Measurements from ENCODE around the gene NOVA1.
"Not testable (repeated sequence)": the region's sequence is repeated elsewhere in the genome, so short reads cannot be mapped to it uniquely, and the experiment has no call there.

The NOVA1 gene, protein sequence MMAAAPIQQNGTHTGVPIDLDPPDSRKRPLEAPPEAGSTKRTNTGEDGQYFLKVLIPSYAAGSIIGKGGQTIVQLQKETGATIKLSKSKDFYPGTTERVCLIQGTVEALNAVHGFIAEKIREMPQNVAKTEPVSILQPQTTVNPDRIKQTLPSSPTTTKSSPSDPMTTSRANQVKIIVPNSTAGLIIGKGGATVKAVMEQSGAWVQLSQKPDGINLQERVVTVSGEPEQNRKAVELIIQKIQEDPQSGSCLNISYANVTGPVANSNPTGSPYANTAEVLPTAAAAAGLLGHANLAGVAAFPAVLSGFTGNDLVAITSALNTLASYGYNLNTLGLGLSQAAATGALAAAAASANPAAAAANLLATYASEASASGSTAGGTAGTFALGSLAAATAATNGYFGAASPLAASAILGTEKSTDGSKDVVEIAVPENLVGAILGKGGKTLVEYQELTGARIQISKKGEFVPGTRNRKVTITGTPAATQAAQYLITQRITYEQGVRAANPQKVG

DNA sequence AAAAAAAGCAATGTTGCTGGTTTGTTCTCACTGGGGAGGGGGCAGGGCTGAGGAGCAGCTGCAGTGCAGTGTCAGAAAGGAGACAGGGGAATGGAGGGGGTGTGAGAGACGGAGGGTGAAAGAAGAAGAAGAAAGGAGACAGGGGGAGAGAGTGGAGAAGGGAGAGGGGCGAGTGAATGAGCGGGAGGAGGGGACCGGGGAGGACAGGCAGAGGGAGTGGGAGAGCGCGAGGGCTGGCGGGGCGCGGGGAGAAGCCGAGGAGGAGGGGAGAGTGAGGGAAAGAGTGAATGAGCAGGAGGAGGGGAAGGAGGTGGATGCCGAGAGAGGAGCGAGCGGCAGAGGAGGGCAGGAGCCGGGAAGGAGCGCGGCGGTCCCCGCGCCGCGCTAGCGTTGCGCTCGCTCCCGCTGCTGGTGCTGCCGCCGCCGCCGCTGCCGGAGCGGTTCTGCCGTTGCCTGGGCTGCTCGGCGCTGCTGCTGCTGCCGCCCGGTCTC, at the start of gene NOVA1:
TSS of gene NOVA1 (minus strand) at position 445 of the 492 bp plus-strand sequence. CDS start 597 bp downstream, outside the sequence.
- Mint-ChIP-seq H3K4me1 (peaks cover 5 to 6% of the 10 kb centered on the region in 2 donors), H3K9me3 (peaks cover 0 to 1% of the 10 kb centered on the region in 2 donors), H3K27me3 (peaks cover 48 to 52% of the 10 kb centered on the region in 2 donors), H3K4me3 (peak within 1 kb of the TSS; percentile 70 to 72), H3K36me3 (no peaks in the 10 kb centered on the region), H3K27ac (no peak within 1 kb of the TSS)
- DNase-seq (no peak), ATAC-seq (replicated peaks) (peak; percentile 25 to 39)

DNA sequence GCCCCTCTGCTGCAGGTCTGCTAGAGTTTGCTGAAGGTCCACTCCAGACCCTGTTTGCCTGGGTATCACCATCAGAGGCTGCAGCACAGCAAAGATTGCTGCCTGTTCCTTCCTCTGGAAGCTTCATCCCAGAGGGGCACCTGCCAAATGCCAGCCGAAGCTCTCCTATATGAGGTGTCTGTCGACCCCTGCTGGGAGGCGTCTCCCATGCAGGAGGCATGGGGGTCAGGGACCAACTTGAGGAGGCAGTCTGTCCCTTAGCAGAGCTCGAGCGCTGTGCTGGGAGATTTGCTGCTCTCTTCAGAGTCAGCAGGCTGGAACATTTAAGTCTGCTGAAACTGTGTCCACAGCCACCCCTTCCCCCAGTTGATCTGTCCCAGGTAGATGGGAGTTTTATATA, 47.2 kb upstream of the NOVA1 start:
- DNase-seq; H3K4me1 Mint-ChIP-seq; H3K27ac Mint-ChIP-seq; H3K27me3 Mint-ChIP-seq; H3K4me3 Mint-ChIP-seq; H3K36me3 Mint-ChIP-seq; ATAC-seq (replicated peaks): not testable (repeated sequence)
- H3K9me3 Mint-ChIP-seq: peaks cover 17 to 24% of the 10 kb centered on the region in 2 donors

DNA sequence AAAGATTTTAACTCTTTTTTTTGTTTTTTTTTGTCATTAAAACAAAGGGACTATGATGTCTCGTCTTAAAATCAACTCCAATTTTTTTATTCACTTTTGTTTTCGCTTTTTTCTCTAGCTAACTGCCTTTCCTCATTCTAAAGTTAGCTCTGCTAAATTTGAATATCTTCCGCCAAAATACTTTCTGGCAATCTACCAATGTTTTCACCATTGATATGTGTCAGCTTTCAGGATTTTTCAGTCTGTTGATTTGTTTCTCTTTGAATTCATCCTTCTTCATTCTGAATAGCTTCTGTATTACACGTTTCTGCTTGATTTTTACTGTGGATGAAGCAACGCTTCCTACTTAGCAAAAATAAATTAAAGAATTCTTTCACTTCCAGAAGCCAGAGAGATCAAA, 38.7 kb upstream of the NOVA1 start:
- ATAC-seq (replicated peaks): no peak
- no peak overlapping the region for H3K27ac Mint-ChIP-seq
- DNase-seq: no peak
- H3K4me3 Mint-ChIP-seq: no peak overlapping the region
- no peaks in the 10 kb centered on the region for H3K36me3 Mint-ChIP-seq
- no peaks in the 10 kb centered on the region for H3K27me3 Mint-ChIP-seq
- H3K4me1 Mint-ChIP-seq: no peaks in the 10 kb centered on the region
- peaks cover 4 to 9% of the 10 kb centered on the region in 2 donors for H3K9me3 Mint-ChIP-seq

DNA sequence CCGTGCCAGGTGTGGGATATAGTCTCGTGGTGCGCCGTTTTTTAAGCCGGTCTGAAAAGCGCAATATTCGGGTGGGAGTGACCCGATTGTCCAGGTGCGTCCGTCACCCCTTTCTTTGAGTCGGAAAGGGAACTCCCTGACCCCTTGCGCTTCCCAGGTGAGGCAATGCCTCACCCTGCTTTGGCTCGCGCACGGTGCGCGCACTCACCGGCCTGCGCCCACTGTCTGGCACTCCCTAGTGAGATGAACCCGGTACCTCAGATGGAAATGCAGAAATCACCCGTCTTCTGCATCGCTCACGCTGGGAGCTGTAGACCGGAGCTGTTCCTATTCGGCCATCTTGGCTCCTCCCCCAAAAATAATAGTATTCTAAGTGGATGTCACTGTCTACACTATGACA, 37.1 kb upstream of the NOVA1 start:
- H3K4me1 Mint-ChIP-seq; ATAC-seq (replicated peaks); H3K9me3 Mint-ChIP-seq; H3K27ac Mint-ChIP-seq; H3K27me3 Mint-ChIP-seq; DNase-seq; H3K36me3 Mint-ChIP-seq; H3K4me3 Mint-ChIP-seq: not testable (repeated sequence)

DNA sequence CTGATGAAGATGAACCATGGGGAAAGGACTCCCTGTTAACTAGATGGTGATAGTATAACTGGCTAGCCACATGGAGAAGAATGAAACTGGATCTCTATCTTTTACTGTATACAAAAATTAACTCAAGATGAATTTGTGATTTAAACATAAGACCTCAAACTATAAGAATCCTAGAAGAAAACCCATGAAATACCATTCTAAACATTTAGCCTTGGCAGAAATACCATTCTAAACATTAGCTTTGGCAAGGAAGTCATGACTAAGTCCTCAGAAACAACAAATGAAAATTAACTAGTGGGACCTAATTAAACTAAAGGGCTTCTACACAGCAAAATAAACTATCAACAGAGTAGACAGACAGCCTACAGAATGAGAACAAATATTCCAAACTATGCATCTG, 28.4 kb upstream of the NOVA1 start:
- Mint-ChIP-seq H3K9me3 (peaks cover 0 to 8% of the 10 kb centered on the region in 2 donors), H3K4me3 (no peak overlapping the region), H3K4me1 (no peaks in the 10 kb centered on the region), H3K36me3 (no peaks in the 10 kb centered on the region), H3K27me3 (no peaks in the 10 kb centered on the region), H3K27ac (no peak overlapping the region)
- no peak for ATAC-seq (replicated peaks)
- no peak for DNase-seq

DNA sequence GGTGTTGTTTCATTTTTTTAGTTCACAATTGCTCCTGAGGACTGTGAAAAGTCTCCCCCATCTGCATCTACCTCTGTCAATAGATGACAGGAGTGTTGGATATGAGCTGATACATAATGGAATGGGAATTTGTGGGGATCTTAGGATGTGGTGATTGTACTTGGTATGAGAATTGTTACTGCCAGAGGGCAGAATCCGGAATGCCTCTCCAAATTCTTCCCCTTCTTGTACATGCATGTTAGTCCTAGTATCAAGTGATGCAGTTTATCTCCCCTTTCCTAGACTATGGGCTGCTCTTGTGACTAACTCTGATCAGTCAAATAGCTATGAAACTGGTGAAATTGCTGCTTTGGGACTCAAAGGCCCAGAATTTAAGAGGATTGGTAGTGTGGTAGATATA, 24.8 kb upstream of the NOVA1 start:
- no peak for DNase-seq
- no peak for ATAC-seq (replicated peaks)
- Mint-ChIP-seq H3K36me3 (no peaks in the 10 kb centered on the region), H3K4me3 (no peak overlapping the region), H3K27me3 (no peaks in the 10 kb centered on the region), H3K4me1 (no peaks in the 10 kb centered on the region), H3K27ac (no peak overlapping the region), H3K9me3 (peaks cover 0 to 7% of the 10 kb centered on the region in 2 donors)

DNA sequence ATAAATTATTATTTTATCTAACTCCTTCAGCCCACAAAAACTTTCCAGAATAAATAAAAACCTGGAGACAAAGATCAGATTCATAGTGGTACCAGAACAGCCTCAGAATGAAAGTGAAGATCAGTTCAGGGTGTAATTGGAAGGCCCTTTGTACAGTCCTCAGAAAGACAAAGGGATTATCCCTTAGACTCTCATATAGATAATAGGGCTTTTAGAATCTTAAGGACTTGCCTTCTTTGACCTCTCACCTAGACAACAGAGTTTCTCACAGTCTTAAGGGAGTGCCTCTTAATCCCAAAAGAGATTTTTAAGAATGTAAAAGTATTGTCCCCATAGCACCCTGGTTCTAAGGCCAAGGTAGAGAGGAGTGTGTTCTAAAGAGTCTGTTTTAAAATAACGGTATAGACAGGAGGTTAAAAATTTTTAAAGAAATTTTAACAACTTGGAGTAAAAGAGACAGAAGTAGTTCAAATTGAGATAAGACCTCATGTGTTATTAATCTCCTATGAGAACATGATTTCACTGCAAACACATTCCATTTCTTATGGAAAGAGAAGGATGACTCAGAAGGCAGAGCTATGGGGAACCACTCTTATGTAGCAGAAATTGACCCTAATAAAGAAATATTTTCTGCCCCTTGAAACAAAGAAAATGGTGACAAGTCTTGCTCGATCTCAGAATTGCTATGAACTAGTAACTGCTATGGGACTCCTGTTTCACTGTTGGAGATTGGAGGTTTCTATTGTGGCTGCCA, 24.2 kb upstream of the NOVA1 start:
- ATAC-seq (replicated peaks): no peak
- H3K4me3 Mint-ChIP-seq: no peak overlapping the region

DNA sequence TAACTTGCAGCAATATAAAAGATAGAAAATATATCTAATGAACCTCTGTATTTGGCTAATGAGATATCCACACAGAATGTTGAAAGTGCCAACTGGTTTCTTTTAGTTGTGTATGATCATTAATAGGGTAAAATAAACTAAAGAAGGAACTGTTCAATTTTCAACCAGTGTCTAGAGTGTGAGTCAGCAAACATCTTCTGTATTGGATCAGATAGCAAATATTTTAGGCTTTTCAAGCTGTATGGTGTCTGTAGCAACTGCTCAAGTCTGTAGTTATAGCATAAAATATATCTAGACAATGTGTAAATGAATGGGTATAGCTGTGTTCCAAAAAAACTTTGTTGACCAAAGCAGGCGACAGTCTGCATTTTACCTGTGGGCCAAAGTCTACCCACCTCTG, 23.5 kb upstream of the NOVA1 start:
- ATAC-seq (replicated peaks) (no peak), DNase-seq (no peak)
- Mint-ChIP-seq H3K36me3 (no peaks in the 10 kb centered on the region), H3K9me3 (no peaks in the 10 kb centered on the region), H3K27ac (no peak overlapping the region), H3K27me3 (no peaks in the 10 kb centered on the region), H3K4me1 (no peaks in the 10 kb centered on the region), H3K4me3 (no peak overlapping the region)

More for the DNA sequence above, 24.2 kb upstream of the NOVA1 start:
- Mint-ChIP-seq H3K4me1 (no peaks in the 10 kb centered on the region), H3K27me3 (no peaks in the 10 kb centered on the region), H3K27ac (no peak overlapping the region), H3K36me3 (no peaks in the 10 kb centered on the region), H3K9me3 (peaks cover 0 to 4% of the 10 kb centered on the region in 2 donors)
- DNase-seq: no peak

DNA sequence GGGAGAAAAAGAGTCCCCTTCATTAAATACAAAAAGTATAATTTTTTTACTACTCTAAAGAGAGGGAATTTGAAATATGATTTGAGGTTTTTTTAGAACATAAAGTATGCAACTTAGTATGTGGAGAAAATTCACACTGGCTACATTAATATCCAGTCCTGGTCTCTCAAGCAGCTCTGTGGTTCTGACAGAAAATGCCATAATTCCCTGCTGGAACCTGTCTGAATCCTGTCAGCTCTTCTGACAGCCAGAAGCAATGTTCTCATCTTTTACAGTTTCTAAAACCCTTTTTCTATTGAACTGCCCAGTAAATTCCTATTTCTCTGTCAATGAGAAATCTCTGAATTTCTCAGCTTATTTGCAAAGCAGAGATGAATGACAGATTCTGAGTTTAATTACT, 13.4 kb upstream of the NOVA1 start:
- no peak overlapping the region for H3K4me3 Mint-ChIP-seq
- no peaks in the 10 kb centered on the region for H3K4me1 Mint-ChIP-seq
- no peak overlapping the region for H3K27ac Mint-ChIP-seq
- DNase-seq: no peak
- no peaks in the 10 kb centered on the region for H3K27me3 Mint-ChIP-seq
- no peak for ATAC-seq (replicated peaks)
- no peaks in the 10 kb centered on the region for H3K36me3 Mint-ChIP-seq
- H3K9me3 Mint-ChIP-seq: peaks cover 0 to 6% of the 10 kb centered on the region in 2 donors

DNA sequence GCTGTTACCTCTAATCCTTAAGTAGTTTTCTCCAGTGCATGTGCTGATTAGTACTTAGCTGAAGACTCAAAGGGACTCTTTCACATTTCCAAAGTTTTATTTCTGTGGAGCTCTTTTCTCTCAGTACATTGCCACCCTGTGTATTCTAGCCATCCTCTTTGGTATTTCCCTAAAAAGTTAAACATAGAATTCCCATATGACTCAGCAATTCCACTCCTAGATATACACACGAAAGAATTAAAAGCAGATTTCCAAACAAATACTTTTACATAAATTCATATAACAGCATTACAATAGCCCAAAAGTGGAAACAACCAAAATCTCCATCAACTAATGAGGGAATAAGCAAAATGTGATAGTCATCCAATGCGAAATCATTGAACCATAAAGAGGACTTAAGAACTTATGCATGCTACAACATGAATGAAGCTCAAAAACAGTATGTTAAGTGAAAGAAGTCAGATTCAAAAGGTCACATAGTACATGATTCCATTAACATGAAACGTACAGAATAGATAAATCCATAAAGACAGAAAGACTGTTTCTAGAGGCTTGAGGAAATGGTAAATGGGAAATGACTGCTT, 9.0 kb upstream of the NOVA1 start:
- no peak overlapping the region for H3K27ac Mint-ChIP-seq
- peaks cover 0 to 2% of the 10 kb centered on the region in 2 donors for H3K9me3 Mint-ChIP-seq
- no peak overlapping the region for H3K4me3 Mint-ChIP-seq
- no peak for DNase-seq
- no peaks in the 10 kb centered on the region for H3K4me1 Mint-ChIP-seq
- ATAC-seq (replicated peaks): no peak
- H3K36me3 Mint-ChIP-seq: no peaks in the 10 kb centered on the region
- H3K27me3 Mint-ChIP-seq: peaks cover 0 to 3% of the 10 kb centered on the region in 2 donors

DNA sequence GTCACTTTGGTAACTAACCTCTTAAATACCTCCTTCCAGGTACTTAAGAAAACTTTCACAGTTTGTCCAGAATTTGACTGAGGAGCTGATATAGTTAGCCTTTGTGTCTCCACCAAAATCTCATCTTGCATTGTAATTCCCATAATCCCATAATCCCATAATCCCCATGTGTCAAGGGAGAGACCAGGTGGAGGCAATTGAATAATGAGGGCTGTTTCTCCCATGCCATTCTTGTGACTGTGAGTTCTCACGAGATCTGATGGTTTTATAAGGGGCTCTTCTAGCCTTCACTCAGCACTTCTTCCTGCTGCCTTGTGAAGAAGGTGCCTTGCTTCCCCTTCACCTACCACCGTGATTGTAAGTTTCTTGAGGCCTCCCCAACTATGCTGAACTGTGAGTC, 7.8 kb upstream of the NOVA1 start:
- ATAC-seq (replicated peaks) (no peak), DNase-seq (no peak)
- H3K9me3 Mint-ChIP-seq: peaks cover 0 to 2% of the 10 kb centered on the region in 2 donors
- no peaks in the 10 kb centered on the region for H3K36me3 Mint-ChIP-seq
- H3K27ac Mint-ChIP-seq: no peak overlapping the region
- no peaks in the 10 kb centered on the region for H3K4me1 Mint-ChIP-seq
- H3K4me3 Mint-ChIP-seq: no peak overlapping the region
- H3K27me3 Mint-ChIP-seq: peaks cover 4 to 9% of the 10 kb centered on the region in 2 donors

DNA sequence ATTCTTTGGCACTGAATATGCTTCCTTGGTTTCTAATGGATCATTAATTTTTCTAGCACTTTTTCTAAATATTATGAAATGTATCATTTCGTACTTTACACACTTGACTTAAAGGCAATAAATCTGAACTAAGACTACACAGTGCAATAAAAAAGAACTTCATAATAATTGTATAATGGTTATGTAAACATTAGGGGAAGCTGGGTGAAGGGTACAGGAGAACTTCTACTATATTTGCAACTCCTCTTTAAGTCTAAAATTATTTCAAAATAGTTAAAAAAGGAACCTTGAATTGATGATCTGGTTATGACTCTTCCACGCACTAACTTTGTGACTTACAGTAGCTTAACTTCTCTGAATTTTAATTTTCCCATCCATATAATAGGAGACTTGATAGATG, 5.1 kb upstream of the NOVA1 start:
- Mint-ChIP-seq H3K4me1 (peaks cover 3 to 5% of the 10 kb centered on the region in 2 donors), H3K4me3 (no peak overlapping the region), H3K36me3 (no peaks in the 10 kb centered on the region), H3K9me3 (no peaks in the 10 kb centered on the region), H3K27ac (no peak overlapping the region), H3K27me3 (peaks cover 24 to 31% of the 10 kb centered on the region in 2 donors)
- DNase-seq (no peak), ATAC-seq (replicated peaks) (no peak)

DNA sequence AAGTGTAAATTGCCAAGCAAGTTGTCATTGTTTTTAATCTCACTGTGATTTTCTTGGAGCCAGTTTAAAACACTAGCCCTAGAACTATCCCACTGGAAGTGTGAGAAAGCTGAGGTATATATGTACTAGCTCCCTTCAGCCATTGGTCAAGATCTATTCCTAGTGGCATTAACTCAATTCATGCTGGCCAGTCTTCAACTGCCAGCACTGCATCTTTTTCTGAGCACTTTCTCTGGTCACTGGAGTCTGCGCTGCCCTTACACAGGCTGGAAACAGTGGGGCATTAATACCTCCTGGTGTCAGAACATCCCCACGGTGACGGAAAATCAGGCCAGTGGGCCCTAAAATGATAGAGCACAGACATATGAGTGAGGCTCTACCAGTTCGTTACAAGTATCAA, 4.0 kb upstream of the NOVA1 start:
- H3K4me3 Mint-ChIP-seq: no peak overlapping the region
- no peak overlapping the region for H3K27ac Mint-ChIP-seq
- H3K9me3 Mint-ChIP-seq: peaks cover 0 to under 1% of the 10 kb centered on the region in 2 donors
- H3K4me1 Mint-ChIP-seq: peaks cover 5 to 6% of the 10 kb centered on the region in 2 donors
- no peaks in the 10 kb centered on the region for H3K36me3 Mint-ChIP-seq
- H3K27me3 Mint-ChIP-seq: peaks cover 31 to 40% of the 10 kb centered on the region in 2 donors
- no peak for ATAC-seq (replicated peaks)
- DNase-seq: no peak

DNA sequence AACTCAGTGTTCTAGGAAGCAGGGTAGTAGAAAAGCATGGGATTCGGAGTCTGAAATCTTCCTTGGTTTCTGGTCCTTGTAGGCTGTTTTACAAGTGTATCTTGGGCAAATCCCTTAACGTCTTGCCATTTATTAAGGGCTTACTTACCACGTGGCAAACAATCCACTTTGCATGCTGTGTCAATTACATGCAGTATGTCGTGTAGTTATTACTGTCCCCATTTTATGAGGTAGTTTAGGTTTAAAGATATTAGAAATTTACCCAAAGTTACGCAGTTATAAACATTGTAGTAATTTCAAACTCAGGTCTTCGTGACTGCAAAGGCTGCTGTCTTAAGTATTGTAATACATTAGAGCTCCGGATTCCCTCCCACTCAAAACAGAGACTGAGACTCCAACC, 1.5 kb upstream of the NOVA1 start:
- Mint-ChIP-seq H3K4me3 (no peak overlapping the region), H3K9me3 (peaks cover 0 to 1% of the 10 kb centered on the region in 2 donors), H3K36me3 (no peaks in the 10 kb centered on the region), H3K27ac (no peak overlapping the region), H3K4me1 (peaks cover 5 to 6% of the 10 kb centered on the region in 2 donors), H3K27me3 (peaks cover 48 to 52% of the 10 kb centered on the region in 2 donors)
- DNase-seq (no peak), ATAC-seq (replicated peaks) (no peak)

All from stimulated activated naive B cell treated with anti-CD40 and anti-IgM and Interleukin-4, amounts not matched to agents 10 μg/mL and 1 μg/mL and 100 μg/mL, for 72 hours (primary cell).